C4-2B (cell line): ENCODE data around the gene EXOC3L4.
A peak's percentile ranks its signal among the peaks of the same experiment; 100 is the strongest.

Experiments used
- H3K27ac ChIP-seq: fragments of 450-650 bp; 2 replicates; pipeline ENCODE4 v1.5.1; 2017
- ZFX ChIP-seq: fragments of 450-650 bp; IDR thresholded peaks from 2 replicates; pipeline ENCODE4 v1.6.1; 2017
- TF ChIP-seq, protein P1 (sequence below): fragments of 450-650 bp; conservative IDR thresholded peaks from 2 replicates; pipeline ENCODE4 v1.5.1; 2017; ENCODE audit warnings: mild to moderate bottlenecking

The EXOC3L4 gene

DNA sequence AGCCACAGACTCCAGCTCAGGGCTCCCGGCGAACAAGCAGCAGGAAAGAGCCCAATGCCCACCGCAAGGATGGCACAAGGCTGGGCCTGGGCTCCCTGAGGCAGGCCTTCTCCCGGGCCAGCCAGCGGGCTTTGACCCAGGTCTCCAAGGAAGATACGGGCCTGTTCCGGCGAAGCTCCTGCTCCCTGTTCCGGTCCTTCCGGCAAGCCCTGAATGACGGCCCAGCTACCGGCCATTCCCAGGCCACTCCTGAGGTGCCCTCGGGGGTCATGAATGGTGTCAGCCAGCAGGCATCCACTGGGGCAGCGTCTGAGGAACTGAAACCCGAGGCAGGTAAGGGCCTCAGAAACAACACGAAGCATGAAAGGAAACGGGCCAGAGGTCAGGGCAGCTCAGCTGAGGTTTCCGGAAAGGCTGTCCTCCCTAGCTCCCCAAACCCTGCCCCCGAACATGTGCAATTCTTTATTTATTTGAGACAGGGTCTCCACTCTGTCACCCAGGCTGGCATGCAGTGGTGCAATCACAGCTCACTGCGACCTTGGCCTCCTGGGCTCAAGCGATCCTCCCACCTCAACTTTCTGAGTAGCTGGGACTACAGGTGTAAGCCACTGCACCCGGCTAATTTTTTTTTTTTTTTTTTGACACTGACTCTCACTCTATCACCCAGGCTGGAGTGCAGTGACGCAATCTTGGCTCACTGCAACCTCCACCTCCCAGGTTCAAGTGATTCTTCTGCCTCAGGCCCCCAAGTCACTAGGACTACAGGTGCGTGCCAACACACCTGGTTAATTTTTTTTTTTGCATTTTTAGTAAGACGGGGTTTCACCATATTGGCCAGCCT, 6.0 kb downstream of the EXOC3L4 start:
- H3K27ac ChIP-seq: no peak overlapping the region

DNA sequence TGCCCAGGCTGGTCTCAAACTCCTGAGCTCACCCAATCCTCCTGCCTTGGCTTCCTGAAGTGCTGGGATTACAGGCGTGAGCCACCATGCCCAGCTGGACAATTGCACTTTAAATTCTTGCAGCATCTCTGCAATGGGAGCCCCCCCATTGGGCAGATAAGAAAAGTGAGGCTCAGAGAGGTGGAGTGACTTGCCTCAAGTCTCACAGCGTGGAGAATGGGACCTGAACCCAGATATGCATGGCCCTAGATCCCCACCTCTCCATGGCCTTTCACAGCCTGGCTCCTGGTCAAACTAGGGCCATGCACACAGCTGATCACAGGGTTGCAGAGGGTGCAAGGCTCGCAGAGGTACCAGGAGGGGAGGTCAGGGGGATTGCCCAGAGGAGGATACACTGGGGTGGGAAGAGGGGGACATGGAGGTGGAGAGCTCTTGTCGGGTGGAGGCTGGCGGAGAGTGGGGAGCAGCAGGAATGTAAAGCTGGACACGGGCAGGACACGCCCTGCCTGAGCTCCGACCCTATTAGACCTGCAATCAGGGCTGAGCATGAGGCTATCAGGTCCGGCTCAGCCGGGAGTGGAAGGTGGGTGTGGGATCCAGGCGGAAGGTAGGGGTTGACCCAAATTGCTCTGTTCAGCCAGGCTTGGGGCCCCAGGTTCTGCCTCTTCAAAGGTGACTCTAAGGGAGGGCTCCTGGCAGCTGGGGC, 6.9 kb downstream of the EXOC3L4 start:
- TF ChIP-seq ZFX: no peak
- TF ChIP-seq, protein P1, sequence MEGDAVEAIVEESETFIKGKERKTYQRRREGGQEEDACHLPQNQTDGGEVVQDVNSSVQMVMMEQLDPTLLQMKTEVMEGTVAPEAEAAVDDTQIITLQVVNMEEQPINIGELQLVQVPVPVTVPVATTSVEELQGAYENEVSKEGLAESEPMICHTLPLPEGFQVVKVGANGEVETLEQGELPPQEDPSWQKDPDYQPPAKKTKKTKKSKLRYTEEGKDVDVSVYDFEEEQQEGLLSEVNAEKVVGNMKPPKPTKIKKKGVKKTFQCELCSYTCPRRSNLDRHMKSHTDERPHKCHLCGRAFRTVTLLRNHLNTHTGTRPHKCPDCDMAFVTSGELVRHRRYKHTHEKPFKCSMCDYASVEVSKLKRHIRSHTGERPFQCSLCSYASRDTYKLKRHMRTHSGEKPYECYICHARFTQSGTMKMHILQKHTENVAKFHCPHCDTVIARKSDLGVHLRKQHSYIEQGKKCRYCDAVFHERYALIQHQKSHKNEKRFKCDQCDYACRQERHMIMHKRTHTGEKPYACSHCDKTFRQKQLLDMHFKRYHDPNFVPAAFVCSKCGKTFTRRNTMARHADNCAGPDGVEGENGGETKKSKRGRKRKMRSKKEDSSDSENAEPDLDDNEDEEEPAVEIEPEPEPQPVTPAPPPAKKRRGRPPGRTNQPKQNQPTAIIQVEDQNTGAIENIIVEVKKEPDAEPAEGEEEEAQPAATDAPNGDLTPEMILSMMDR: no peak
- no peak overlapping the region for H3K27ac ChIP-seq

More for the DNA sequence above, 6.0 kb downstream of the EXOC3L4 start:
- TF ChIP-seq ZFX: no peak
- TF ChIP-seq, protein P1: no peak

DNA sequence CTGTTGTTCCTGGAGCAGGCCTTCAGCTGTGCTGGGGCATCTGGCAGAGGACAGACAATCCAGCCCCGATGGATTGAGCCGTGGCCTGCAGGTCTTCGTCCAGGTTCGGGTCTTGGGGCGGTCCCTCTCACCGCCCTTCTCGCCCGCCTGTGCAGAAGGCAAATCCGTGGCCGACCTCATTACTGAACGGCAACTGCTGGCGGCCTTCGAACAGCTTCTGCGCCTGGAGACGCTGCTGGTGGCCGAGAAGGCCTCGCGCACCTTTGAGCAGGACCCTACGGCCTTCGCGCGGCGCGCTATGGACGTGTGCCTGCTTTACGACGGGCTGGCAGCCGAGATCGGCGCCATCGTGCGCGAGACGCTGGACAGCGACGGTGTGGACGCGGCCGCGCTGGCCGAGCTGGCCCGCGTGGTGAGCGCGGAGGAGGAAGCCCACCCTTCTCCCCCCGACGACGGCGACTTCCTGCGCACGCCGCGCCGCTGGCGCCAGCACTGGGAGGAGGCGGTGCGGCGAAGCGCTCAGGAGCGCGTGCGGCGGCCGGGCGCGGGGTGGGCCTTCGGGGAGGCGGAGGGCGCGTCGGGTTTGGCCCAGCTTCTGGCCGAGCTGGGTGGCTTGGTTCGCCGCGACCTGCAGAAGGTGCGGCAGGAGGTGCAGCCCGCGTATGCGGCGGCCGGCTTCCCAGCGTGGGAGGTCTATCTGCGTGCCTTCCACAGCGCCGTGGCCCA, 7.6 kb downstream of the EXOC3L4 start:
- H3K27ac ChIP-seq: no peak overlapping the region
- TF ChIP-seq ZFX: no peak
- TF ChIP-seq, protein P1: no peak

DNA sequence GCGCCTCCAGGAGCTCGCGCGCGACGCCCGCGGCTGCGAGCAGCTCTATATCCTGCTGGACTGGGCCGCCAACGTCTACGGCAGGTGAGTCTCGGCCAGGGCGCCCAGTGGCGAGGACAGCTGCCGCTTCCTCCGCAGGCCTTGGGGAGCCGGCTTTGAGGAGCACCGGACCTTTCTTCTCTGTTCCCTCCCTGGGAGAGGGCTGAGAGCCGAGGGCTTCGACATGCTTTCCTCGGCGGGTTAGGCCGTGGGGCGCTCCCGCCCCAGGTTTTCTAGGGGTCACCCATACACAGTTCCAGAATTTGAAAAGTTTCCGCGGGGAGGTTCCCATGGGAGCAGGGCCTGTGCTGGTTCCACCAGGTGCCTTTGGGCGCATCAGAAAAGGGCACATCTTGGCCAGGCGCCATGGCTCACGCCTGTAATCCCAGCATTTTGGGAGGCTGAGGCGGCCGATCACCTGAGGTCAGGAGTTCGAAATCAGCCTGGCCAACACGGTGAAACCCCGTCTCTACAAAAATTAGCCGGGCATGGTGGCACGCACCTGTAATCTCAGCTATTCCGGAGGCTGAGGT, 8.2 kb downstream of the EXOC3L4 start:
- no peak overlapping the region for H3K27ac ChIP-seq
- TF ChIP-seq ZFX: no peak
- TF ChIP-seq, protein P1: no peak

DNA sequence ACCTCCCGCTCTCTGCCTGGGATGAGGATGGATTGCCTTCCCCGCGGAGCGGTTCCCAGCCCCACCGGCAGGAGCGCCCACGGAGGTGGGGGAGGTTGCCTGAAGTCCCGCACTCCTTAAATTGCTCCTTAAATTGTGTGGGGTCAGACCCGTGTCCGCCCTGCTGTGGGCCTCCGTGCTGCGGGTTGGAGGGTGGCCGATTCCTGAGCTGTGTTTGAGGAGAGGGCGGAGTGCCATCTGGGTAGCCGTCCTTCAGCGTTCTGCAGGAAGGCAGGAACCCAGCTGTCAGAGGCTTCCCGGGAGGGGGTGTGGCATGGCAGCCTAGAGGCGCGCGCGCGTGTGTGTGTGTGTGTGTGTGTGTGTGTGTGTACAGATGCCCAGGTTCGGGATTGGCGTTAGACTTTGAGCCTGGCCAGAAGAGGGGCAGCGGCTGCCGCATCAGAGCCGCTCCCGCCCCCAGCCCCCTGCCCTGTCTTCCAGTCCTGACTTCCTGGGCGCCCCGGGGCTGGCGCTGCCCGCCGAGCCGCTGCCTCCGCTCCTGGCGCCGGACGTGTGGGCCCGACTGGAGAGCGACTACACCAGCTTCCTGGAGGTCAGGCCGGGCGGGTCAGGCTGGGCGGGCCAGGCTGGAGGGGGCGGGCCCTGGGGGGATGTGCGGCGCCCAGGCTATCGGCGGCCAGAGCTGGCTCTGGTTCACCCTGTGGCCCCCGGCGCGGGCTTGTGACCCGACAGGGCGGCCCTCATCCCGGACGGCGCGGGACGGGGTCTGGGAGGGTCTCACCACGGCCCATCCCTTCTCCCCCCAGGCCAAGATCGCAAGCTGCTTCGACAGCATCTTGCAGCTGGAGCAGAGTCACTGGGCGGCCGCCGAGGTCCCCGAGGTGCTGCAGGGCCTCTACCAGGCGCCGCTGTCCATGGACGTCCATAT, 9.2 kb downstream of the EXOC3L4 start:
- H3K27ac ChIP-seq: peak overlapping the region; percentile 5; the same call in 1 of the 2 replicates
- TF ChIP-seq ZFX: 0 out of 2 replicates have a peak, but pooled peaks have one; percentile 13
- TF ChIP-seq, protein P1: no peak

DNA sequence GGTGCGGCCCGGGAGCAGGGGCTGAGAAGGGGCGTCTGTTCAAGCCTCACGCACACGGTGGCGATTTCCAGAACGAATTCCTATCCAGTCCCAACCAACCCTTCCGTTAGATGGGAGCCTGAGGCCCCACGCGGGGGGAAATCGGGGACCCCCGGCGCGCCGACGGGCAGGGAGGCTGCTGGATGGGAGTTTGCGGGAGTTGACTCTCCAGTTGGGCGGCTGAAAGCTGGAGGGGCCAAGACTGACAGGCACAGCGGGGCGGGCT, 9.8 kb downstream of the EXOC3L4 start:
- TF ChIP-seq, protein P1: no peak
- no peak for TF ChIP-seq ZFX
- H3K27ac ChIP-seq: no peak overlapping the region; the same call in 1 of the 2 replicates
